CD4-positive, alpha-beta memory T cell (primary cell): ENCODE measurements around the gene HOXB3. TPM values are rescaled to one million over a fixed set of nuclear protein-coding genes. Genes with fewer than 3 reads are reported as not detected.

Experiments
- CTCF ChIA-PET: fragments of 350-600 bp; sonication (Branson Sonifier 250); formaldehyde crosslinking; loops from one replicate; lab custom pipeline; 2021; ENCODE audit warnings: inconsistent platforms; ENCODE audit not compliant: partially characterized antibody; lab: Charles Lee
- POLR2A ChIA-PET: fragments of 350-600 bp; sonication (Branson Sonifier 250); formaldehyde crosslinking; loops from one replicate; lab custom pipeline; 2021; ENCODE audit not compliant: partially characterized antibody; lab: Charles Lee
- DNase-seq, 5 donors: peaks; one replicate each; pipeline versions ENCODE4 v3.0.0 to v3.0.0-alpha.2; 2020 to 2022; ENCODE audit warnings: mixed read lengths in 1 of 5
- H3K27ac ChIP-seq: one replicate; pipeline ENCODE4 v1.7.0; 2013; ENCODE audit warnings: low read depth, low read length
- H3K27me3 ChIP-seq: 2 replicates; pipeline ENCODE4 v1.7.0; 2013; ENCODE audit warnings: mild to moderate bottlenecking, low read length, moderate library complexity; ENCODE audit not compliant: insufficient read depth
- H3K36me3 ChIP-seq: 2 replicates; pipeline ENCODE4 v1.7.0; 2013; ENCODE audit warnings: mild to moderate bottlenecking, low read length, moderate library complexity; ENCODE audit not compliant: insufficient read depth
- H3K4me1 ChIP-seq: 2 replicates; pipeline ENCODE4 v1.7.0; 2013; ENCODE audit warnings: mild to moderate bottlenecking, low read length, moderate library complexity; ENCODE audit not compliant: insufficient read depth
- H3K4me3 ChIP-seq, 2 donors: one replicate each; pipeline ENCODE4 v1.7.0; 2013; ENCODE audit warnings: low read length in 2 of 2, mild to moderate bottlenecking in 1 of 2
- H3K9me3 ChIP-seq, 2 donors: one replicate each; pipeline ENCODE4 v1.7.0; 2013; ENCODE audit warnings: low read length in 2 of 2, control low read depth in 1 of 2; ENCODE audit not compliant: control insufficient read depth in 1 of 2
- H3K27ac Mint-ChIP-seq, 7 donors: one replicate each; pipeline ENCODE4 v1.8.0; 2020 to 2021; ENCODE audit warnings: mixed read lengths in 7 of 7, mild to moderate bottlenecking in 6 of 7, inconsistent platforms in 3 of 7, moderate library complexity in 3 of 7
- H3K27me3 Mint-ChIP-seq, 2 donors: one replicate each; pipeline ENCODE4 v1.8.0; 2020 to 2021; ENCODE audit warnings: mixed read lengths in 2 of 2
- H3K36me3 Mint-ChIP-seq, 2 donors: one replicate each; pipeline ENCODE4 v1.8.0; 2020 to 2021; ENCODE audit warnings: mixed read lengths in 2 of 2, inconsistent platforms in 1 of 2, mild to moderate bottlenecking in 1 of 2
- H3K4me1 Mint-ChIP-seq, 4 donors: one replicate each; pipeline ENCODE4 v1.8.0; 2020 to 2021; ENCODE audit warnings: mixed read lengths in 4 of 4, mild to moderate bottlenecking in 1 of 4
- H3K4me3 Mint-ChIP-seq, 8 donors: one replicate each; pipeline ENCODE4 v1.8.0; 2020 to 2021; ENCODE audit warnings: mixed read lengths in 8 of 8, mild to moderate bottlenecking in 7 of 8, moderate library complexity in 6 of 8, inconsistent platforms in 3 of 8
- H3K9me3 Mint-ChIP-seq, 8 donors: one replicate each; pipeline ENCODE4 v1.8.0; 2020 to 2021; ENCODE audit warnings: mixed read lengths in 8 of 8, mild to moderate bottlenecking in 5 of 8, inconsistent platforms in 3 of 8, moderate library complexity in 1 of 8
- intact Hi-C: fragments of 100-400 bp; cut with micrococcal nuclease; formaldehyde crosslinking; loops from one replicate; pipeline ENCODE4 v1.15.1; 2023
- polyA plus RNA-seq, 2 donors: library from polyadenylated mRNA; unstranded; fragments of 300-500 nt; fragmentation: Illumina TruSeq; gene quantifications; one replicate each; pipeline ENCODE4 v1.2.3, GENCODE V29; 2021
- total RNA-seq, 2 experiments: library from RNA; stranded (reverse); gene quantifications; one replicate each; pipeline ENCODE4 v1.2.3, GENCODE V29; 2021

HOXB3 gene
- total and polyA plus RNA-seq, 4 experiments from 2014 or later = 0.10 to 14.5 (median 11.2) TPM; not detected in 1

GRCh38 chr17:48611681-48612455 lies 21.8 kb upstream of the HOXB3 start:
- peaks cover 40 to 69% of the 10 kb centered on the region in 2 donors for H3K27me3 Mint-ChIP-seq
- DNase-seq = no peak
- peak overlapping the region; percentile 86 to 93 (median 90) for H3K4me3 Mint-ChIP-seq
- peaks cover 0 to 6% of the 10 kb centered on the region in 2 donors for H3K36me3 Mint-ChIP-seq
- H3K27ac Mint-ChIP-seq = peak overlapping the region in 3 of 7 donors; percentile 42 to 69 (median 47)
- peaks cover 51% of the 10 kb centered on the region for H3K4me1 ChIP-seq
- no peaks in the 10 kb centered on the region for H3K9me3 ChIP-seq
- H3K27ac ChIP-seq = no peak overlapping the region
- H3K4me3 ChIP-seq = peak overlapping the region in 1 of 2 donors; percentile 64
- H3K27me3 ChIP-seq = peaks cover 59% of the 10 kb centered on the region
- ChIA-PET POLR2A (no interaction called here), CTCF (no interaction called here)
- intact Hi-C loops = loop anchor here (2.0 kb wide), 1 partner anchor 13 kb away; no protein-coding TSS in a partner anchor
- H3K9me3 Mint-ChIP-seq = peaks cover 0 to 6% (median 0%) of the 10 kb centered on the region in 8 donors
- H3K4me1 Mint-ChIP-seq = peaks cover 23 to 58% (median 35%) of the 10 kb centered on the region in 4 donors
- H3K36me3 ChIP-seq = no peaks in the 10 kb centered on the region

DNA sequence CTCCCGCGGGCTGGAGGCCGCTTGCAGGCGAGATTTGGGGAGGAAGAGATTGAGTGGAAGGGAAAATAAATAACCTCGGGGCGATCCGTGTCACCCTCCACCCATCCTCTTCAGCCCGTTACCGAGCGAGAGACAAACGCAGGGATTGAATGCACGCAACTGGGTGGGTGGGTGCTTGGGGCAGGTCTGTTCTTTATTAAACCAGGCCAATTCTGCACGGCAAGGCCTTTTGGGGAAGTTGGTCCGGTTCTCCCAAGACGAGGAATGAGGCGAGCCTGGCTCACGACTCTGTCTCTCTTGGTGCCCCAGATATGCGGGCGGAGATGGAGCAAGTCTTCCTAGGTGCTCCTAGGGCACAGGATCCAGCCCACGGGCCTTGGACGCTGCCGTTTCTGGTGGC lies 21.2 kb upstream of the HOXB3 start:
- DNase-seq = no peak
- Mint-ChIP-seq H3K27ac (peak overlapping the region in 5 of 7 donors; percentile 13 to 93 (median 69)), H3K36me3 (peaks cover 0 to 6% of the 10 kb centered on the region in 2 donors), H3K27me3 (peaks cover 39 to 69% of the 10 kb centered on the region in 2 donors), H3K4me1 (peaks cover 23 to 55% (median 34%) of the 10 kb centered on the region in 4 donors), H3K9me3 (peaks cover 0 to 6% (median 0%) of the 10 kb centered on the region in 8 donors), H3K4me3 (peak overlapping the region; percentile 86 to 93 (median 90))
- ChIA-PET POLR2A (no interaction called here), CTCF (no interaction called here)
- Histone ChIP-seq H3K4me1 (peaks cover 51% of the 10 kb centered on the region), H3K27ac (no peak overlapping the region), H3K9me3 (no peaks in the 10 kb centered on the region), H3K27me3 (peaks cover 53% of the 10 kb centered on the region), H3K36me3 (no peaks in the 10 kb centered on the region), H3K4me3 (peak overlapping the region; percentile 64 to 76)
- intact Hi-C loops = loop anchor here (2.0 kb wide), 1 partner anchor 14 kb away; no protein-coding TSS in a partner anchor

DNA sequence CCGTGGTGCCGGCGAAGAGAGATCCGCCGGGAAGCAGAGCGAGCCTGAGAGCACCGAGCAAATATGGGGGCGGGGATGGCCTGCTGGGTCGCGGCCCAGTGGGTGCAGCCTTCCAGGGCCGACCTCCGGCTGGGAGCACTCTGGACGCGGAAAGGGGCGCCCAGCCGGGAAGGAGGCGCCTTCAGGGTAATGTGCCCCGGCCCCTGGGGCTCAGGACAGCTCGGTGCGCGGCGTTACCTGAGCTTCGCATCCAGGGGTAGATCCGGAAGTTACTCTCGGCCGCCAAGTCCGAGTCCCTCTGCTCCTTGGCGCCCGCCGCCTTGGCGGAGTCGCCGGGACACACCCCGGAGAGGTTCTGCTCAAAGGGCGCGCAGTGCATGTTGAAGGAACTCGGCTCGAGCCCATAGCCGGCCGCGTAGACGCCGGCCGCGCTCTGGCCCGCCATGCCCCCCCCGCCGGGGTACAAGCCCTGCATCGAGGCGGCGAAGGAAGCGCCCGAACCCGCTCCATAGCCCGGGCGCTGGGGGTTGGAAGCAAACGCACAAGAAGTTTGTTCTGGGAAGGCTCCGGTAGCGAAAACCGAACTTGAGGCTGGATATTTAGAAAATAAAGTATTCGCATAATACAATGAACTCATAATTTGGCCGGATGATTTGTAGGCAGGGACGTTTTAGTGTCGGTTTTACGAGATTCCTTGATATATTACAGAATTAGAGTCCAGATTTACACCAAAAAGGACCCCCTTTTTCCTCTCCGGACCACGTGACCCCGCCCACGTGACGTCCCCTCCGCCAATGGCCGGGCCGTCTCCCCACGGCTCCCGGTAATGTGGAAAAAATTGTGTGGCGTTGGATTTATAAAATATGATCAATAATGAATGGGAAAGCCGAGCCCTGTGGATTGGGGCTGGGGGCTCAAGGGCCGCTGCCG lies 20.5 kb upstream of the HOXB3 start, which contains the start of gene HOXB7:
Gene HOXB7, minus strand, starts transcription at position 736 of the 930 bp plus-strand sequence. Its CDS starts 99 bp downstream, at position 637.
- H3K27me3 ChIP-seq = peaks cover 47% of the 10 kb centered on the region

GRCh38 chr17:48609759-48610281 lies 19.8 kb upstream of the HOXB3 start:
- Histone ChIP-seq H3K27me3 (peaks cover 47% of the 10 kb centered on the region), H3K4me1 (peaks cover 49% of the 10 kb centered on the region)
- POLR2A ChIA-PET = interaction anchor here (0.7 to 1.1 kb wide), 3 partner anchors 9 to 639 kb away, joined by 3 to 5 read pairs (median 3); partner anchors contain the start of gene CDK5RAP3

More for the DNA sequence above, 20.5 kb upstream of the HOXB3 start, which contains the start of gene HOXB7:
- H3K9me3 ChIP-seq = no peaks in the 10 kb centered on the region
- H3K4me1 ChIP-seq = peaks cover 51% of the 10 kb centered on the region
- H3K36me3 ChIP-seq = no peaks in the 10 kb centered on the region
- peak in 2 of 5 donors; percentile 50 to 56 for DNase-seq
- H3K27ac ChIP-seq = no peak within 1 kb of the TSS
- ChIA-PET CTCF (interaction anchor here (1.0 to 2.6 kb wide), 5 partner anchors 10 to 583 kb away, joined by 3 to 9 read pairs (median 3); partner anchors contain the start of gene HOXB5), POLR2A (interaction anchor here (0.7 to 1.1 kb wide), 2 partner anchors 69 to 640 kb away, joined by 3 to 5 read pairs; partner anchors contain the start of gene CDK5RAP3)
- intact Hi-C loops = loop anchor here (2.0 kb wide), 1 partner anchor 14 kb away; no protein-coding TSS in a partner anchor
- Mint-ChIP-seq H3K9me3 (peaks cover 0 to 4% (median 0%) of the 10 kb centered on the region in 8 donors), H3K27ac (peak within 1 kb of the TSS in 6 of 7 donors; percentile 13 to 93 (median 69)), H3K4me3 (peak within 1 kb of the TSS; percentile 86 to 93 (median 90)), H3K4me1 (peaks cover 23 to 49% (median 34%) of the 10 kb centered on the region in 4 donors), H3K27me3 (peaks cover 35 to 65% of the 10 kb centered on the region in 2 donors), H3K36me3 (peaks cover 0 to 6% of the 10 kb centered on the region in 2 donors)
- H3K4me3 ChIP-seq = peak within 1 kb of the TSS; percentile 64 to 76

DNA sequence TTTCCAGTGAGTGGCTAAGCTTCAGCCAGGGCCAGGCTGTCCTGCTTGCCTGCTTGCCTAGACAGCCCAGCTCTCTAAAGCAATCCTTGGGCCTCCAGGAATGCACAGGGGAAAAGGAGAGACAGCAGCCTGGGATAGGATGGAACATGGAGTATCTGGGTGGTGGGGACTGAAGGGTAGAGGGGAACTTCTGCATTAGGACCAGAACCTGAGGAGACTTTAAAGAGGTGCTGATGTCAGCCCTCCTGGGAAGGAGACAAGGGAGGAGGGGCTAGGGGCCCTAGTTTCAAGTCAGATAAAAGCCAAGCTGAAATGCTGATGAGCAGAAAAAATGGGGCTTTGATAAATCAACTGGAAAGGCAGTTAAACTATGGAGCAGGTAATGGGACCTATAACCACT lies 19.0 kb upstream of the HOXB3 start:
- Mint-ChIP-seq H3K27ac (peak overlapping the region in 1 of 7 donors; percentile 5), H3K4me1 (peaks cover 21 to 43% (median 31%) of the 10 kb centered on the region in 4 donors), H3K9me3 (peaks cover 0 to 4% (median 0%) of the 10 kb centered on the region in 8 donors), H3K4me3 (peak overlapping the region in 4 of 8 donors; percentile 7 to 76 (median 23)), H3K36me3 (peaks cover 0 to 6% of the 10 kb centered on the region in 2 donors), H3K27me3 (peaks cover 38 to 65% of the 10 kb centered on the region in 2 donors)
- ChIA-PET POLR2A (interaction anchor here (1.0 kb wide), 2 partner anchors 8 to 9 kb away, joined by 3 to 4 read pairs; no protein-coding TSS in a partner anchor), CTCF (interaction anchor here (1.0 to 2.6 kb wide), 5 partner anchors 8 to 582 kb away, joined by 3 to 9 read pairs (median 3); partner anchors contain the start of gene HOXB5)
- Histone ChIP-seq H3K27ac (no peak overlapping the region), H3K4me1 (peaks cover 49% of the 10 kb centered on the region), H3K36me3 (no peaks in the 10 kb centered on the region), H3K27me3 (peaks cover 50% of the 10 kb centered on the region), H3K4me3 (no peak overlapping the region), H3K9me3 (no peaks in the 10 kb centered on the region)
- intact Hi-C loops = no loop called here
- no peak for DNase-seq

More at GRCh38 chr17:48609759-48610281, 19.8 kb upstream of the HOXB3 start:
- H3K27me3 Mint-ChIP-seq = peaks cover 35 to 62% of the 10 kb centered on the region in 2 donors
- Histone ChIP-seq H3K9me3 (no peaks in the 10 kb centered on the region), H3K4me3 (peak overlapping the region; percentile 64 to 76), H3K27ac (no peak overlapping the region), H3K36me3 (no peaks in the 10 kb centered on the region)
- peak overlapping the region in 1 of 7 donors; percentile 5 for H3K27ac Mint-ChIP-seq
- peaks cover 0 to 6% of the 10 kb centered on the region in 2 donors for H3K36me3 Mint-ChIP-seq
- CTCF ChIA-PET = interaction anchor here (1.0 to 2.6 kb wide), 6 partner anchors 9 to 583 kb away, joined by 3 to 9 read pairs (median 3); partner anchors contain the start of gene HOXB5
- peaks cover 22 to 44% (median 32%) of the 10 kb centered on the region in 4 donors for H3K4me1 Mint-ChIP-seq
- intact Hi-C loops = loop anchor here (2.0 kb wide), 1 partner anchor 15 kb away; no protein-coding TSS in a partner anchor
- no peak for DNase-seq
- peaks cover 0 to 4% (median 0%) of the 10 kb centered on the region in 8 donors for H3K9me3 Mint-ChIP-seq
- H3K4me3 Mint-ChIP-seq = peak overlapping the region; percentile 51 to 93 (median 88)

- Histone ChIP-seq H3K36me3 (no peaks in the 10 kb centered on the region), H3K27ac (no peak overlapping the region), H3K4me1 (peaks cover 46% of the 10 kb centered on the region), H3K4me3 (no peak overlapping the region), H3K9me3 (no peaks in the 10 kb centered on the region), H3K27me3 (peaks cover 50% of the 10 kb centered on the region)
- Mint-ChIP-seq H3K36me3 (peaks cover 0 to 6% of the 10 kb centered on the region in 2 donors), H3K27me3 (peaks cover 37 to 64% of the 10 kb centered on the region in 2 donors), H3K27ac (no peak overlapping the region), H3K4me1 (peaks cover 17 to 43% (median 29%) of the 10 kb centered on the region in 4 donors), H3K4me3 (peak overlapping the region in 1 of 8 donors; percentile 31), H3K9me3 (no peaks in the 10 kb centered on the region)
- no peak for DNase-seq
- intact Hi-C loops = no loop called here
- ChIA-PET POLR2A (interaction anchor here (1.0 kb wide), 2 partner anchors 9 to 501 kb away, joined by 3 to 4 read pairs; partner anchors contain the start of gene SNX11), CTCF (interaction anchor here (2.4 to 2.6 kb wide), 2 partner anchors 8 to 16 kb away, joined by 7 to 9 read pairs; partner anchors contain the start of gene HOXB5)
Observed at GRCh38 chr17:48608494-48608834, 18.4 kb upstream of the HOXB3 start.
